PFSK-1 (cell line): Measurements from ENCODE around the gene SNUPN.

Source experiments
- POLR2AphosphoS5 ChIP-seq: IDR thresholded peaks from 2 replicates; pipeline ENCODE4 v1.6.1; 2012; ENCODE audit warnings: low read depth, mild to moderate bottlenecking, control low read depth, low read length, moderate library complexity
- SIN3A ChIP-seq: IDR thresholded peaks from 2 replicates; pipeline ENCODE4 v1.6.1; 2012; ENCODE audit warnings: mild to moderate bottlenecking, low read length, moderate library complexity, borderline replicate concordance; ENCODE audit not compliant: insufficient read depth
- TAF1 ChIP-seq: IDR thresholded peaks from 2 replicates; pipeline ENCODE4 v1.6.1; 2012; ENCODE audit warnings: low read length, control low read depth, borderline replicate concordance; ENCODE audit not compliant: insufficient read depth
- TF ChIP-seq, protein P1 (sequence below), 2 experiments: IDR thresholded peaks; 2 replicates each; pipeline versions ENCODE4 v1.6.1 to v1.8.0; 2011 to 2012; ENCODE audit warnings: low read depth in 2 of 2, low read length in 2 of 2, control low read depth in 1 of 2, inconsistent platforms in 1 of 2, mild to moderate bottlenecking in 1 of 2, moderate library complexity in 1 of 2; ENCODE audit not compliant: insufficient read depth in 1 of 2

DNA sequence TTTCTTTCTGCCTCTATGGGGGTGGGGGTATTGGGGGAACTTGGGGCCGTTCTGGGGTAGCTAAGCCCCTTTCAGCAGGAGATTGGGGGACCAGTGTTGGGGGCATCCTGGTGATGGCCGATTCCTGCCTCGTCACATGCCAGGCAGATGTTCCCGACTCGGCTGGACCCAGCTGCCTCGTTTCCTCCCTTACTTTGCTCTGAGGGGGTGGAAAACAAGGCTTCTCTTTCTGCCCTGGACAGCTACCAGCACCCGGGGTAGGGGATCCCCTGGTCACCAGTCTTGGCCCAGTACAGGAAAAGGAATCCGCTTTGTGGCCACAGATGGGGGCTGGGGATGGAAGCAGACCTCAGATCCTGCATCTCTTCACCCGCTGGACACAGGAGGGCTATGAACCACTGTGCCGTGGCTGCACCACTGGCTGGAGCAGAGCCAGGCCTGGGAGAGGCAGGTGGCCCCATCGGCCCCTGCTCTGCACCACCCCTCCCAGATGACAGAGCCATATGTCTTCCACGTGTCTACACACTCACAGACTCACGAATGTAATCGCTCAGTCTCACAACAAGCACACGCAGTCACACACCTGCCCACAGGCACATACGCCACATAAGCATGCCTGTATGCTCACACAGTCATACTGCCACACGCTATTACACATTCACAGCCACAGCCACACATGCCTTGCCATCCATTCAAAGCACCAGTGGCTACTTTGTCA, 34.6 kb upstream of the SNUPN start:
- TF ChIP-seq SIN3A = no peak
- no peak for TF ChIP-seq TAF1
- TF ChIP-seq, protein P1, sequence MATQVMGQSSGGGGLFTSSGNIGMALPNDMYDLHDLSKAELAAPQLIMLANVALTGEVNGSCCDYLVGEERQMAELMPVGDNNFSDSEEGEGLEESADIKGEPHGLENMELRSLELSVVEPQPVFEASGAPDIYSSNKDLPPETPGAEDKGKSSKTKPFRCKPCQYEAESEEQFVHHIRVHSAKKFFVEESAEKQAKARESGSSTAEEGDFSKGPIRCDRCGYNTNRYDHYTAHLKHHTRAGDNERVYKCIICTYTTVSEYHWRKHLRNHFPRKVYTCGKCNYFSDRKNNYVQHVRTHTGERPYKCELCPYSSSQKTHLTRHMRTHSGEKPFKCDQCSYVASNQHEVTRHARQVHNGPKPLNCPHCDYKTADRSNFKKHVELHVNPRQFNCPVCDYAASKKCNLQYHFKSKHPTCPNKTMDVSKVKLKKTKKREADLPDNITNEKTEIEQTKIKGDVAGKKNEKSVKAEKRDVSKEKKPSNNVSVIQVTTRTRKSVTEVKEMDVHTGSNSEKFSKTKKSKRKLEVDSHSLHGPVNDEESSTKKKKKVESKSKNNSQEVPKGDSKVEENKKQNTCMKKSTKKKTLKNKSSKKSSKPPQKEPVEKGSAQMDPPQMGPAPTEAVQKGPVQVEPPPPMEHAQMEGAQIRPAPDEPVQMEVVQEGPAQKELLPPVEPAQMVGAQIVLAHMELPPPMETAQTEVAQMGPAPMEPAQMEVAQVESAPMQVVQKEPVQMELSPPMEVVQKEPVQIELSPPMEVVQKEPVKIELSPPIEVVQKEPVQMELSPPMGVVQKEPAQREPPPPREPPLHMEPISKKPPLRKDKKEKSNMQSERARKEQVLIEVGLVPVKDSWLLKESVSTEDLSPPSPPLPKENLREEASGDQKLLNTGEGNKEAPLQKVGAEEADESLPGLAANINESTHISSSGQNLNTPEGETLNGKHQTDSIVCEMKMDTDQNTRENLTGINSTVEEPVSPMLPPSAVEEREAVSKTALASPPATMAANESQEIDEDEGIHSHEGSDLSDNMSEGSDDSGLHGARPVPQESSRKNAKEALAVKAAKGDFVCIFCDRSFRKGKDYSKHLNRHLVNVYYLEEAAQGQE (IDR thresholded peaks at IDR 0.05; ENCODE audit: insufficient read depth in 1 of 2, low read depth in 2 of 2, low read length in 2 of 2) = no peak
- no peak for TF ChIP-seq POLR2AphosphoS5
